Activated T-cell treated with anti-CD3 and anti-CD28 coated beads, Interleukin-2, amount 50 U/mL, for 4 hours (primary cell): ENCODE results near the gene TCF12. TPM values are rescaled to one million over a fixed set of nuclear protein-coding genes. Genes with fewer than 3 reads are reported as not detected.

Experiments used
- ATAC-seq, 2 donors: fragments of 200-7000 bp; cut with Tn5 transposase; one replicate each; pipeline ENCODE4 v1.10.0; 2021
- DNase-seq: peaks from one replicate; pipeline ENCODE4 v3.0.0-alpha.2; 2020
- H3K27me3 Mint-ChIP-seq: one replicate; pipeline ENCODE4 v1.8.0; 2021; ENCODE audit warnings: low read depth, mixed read lengths
- H3K36me3 Mint-ChIP-seq: one replicate; pipeline ENCODE4 v1.8.0; 2022; ENCODE audit warnings: mixed read lengths; ENCODE audit not compliant: insufficient read depth
- H3K4me1 Mint-ChIP-seq: one replicate; pipeline ENCODE4 v1.8.0; 2021; ENCODE audit warnings: low read depth, mixed read lengths
- H3K4me3 Mint-ChIP-seq: one replicate; pipeline ENCODE4 v1.8.0; 2021; ENCODE audit warnings: mild to moderate bottlenecking, moderate library complexity, mixed read lengths
- H3K9me3 Mint-ChIP-seq: one replicate; pipeline ENCODE4 v1.8.0; 2021; ENCODE audit warnings: mixed read lengths
- total RNA-seq, 3 donors: library from RNA; stranded (reverse); gene quantifications; one replicate each; pipeline ENCODE4 v1.2.1, GENCODE V29; 2021

Gene TCF12
- total RNA-seq, 3 donors from 2014 or later = 49.3 to 71.3 (median 63.5) TPM

DNA sequence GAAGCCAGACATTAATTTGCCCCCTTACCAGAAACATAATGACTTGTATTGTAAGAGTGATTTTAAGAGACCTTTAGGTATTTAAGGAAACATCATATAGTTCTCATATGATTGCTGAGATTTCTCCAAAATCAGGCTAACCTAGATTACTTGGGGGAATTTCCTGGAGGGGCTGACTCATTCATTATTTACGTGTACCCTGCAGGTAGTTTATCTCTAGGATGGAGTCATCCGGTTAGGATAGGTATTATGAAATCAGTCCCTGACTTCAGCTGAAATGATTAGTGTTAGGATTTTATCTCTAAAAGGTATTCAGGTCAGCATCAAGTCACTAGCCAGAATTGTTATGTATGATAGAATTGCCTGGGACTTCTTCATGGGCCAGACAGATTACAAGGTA, 97.5 kb downstream of the TCF12 start:
- Mint-ChIP-seq H3K4me3 (no peak overlapping the region), H3K36me3 (peaks cover 6% of the 10 kb centered on the region), H3K4me1 (peaks cover 18% of the 10 kb centered on the region), H3K9me3 (no peaks in the 10 kb centered on the region), H3K27me3 (no peaks in the 10 kb centered on the region)
- no peak for DNase-seq
- no peak for ATAC-seq

DNA sequence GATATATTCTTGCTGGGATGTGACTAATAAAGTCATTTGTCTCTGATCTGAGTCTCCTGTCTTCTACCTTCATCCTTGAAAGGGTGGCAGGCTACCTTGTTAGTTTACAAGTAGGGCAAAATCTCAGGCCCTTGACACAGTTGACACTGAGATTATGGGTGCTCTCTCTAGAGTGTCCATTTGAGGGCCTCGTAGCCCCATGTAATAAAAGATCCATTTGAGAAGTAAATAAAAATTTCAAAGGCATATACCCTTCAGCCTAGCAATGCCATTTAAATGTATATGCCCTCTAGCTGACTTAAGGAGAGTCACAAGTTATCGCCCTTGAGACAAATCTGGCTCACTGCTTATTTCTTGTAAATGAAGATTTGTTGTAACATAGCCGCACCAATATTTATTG, 98.6 kb downstream of the TCF12 start:
- H3K4me3 Mint-ChIP-seq = no peak overlapping the region
- ATAC-seq (no peak), DNase-seq (no peak)
- H3K27me3 Mint-ChIP-seq = no peaks in the 10 kb centered on the region
- H3K4me1 Mint-ChIP-seq = peaks cover 18% of the 10 kb centered on the region
- H3K36me3 Mint-ChIP-seq = peaks cover 6% of the 10 kb centered on the region
- no peaks in the 10 kb centered on the region for H3K9me3 Mint-ChIP-seq

DNA sequence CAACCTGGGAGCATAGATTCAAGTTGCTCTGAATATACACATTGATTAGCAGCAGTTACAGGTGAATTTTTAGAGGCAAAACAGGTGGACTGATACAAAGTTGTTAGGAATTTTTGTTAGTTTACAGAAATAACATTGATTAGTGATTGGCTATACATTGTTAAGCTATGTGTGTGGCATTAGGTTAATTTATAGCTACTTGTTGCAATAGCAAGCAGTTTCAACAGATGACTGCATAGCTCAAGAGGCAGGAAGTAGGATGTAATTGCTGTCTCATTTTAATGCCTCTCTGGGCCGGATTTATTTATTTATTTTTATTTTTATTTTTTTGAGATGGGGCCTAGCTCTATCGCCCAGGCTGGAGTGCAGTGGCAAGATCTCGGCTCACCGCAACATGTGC, 99.7 kb downstream of the TCF12 start:
- Mint-ChIP-seq H3K36me3 (peaks cover 6% of the 10 kb centered on the region), H3K27me3 (no peaks in the 10 kb centered on the region), H3K9me3 (no peaks in the 10 kb centered on the region), H3K4me1 (peaks cover 29% of the 10 kb centered on the region), H3K4me3 (no peak overlapping the region)
- DNase-seq (no peak), ATAC-seq (no peak)

DNA sequence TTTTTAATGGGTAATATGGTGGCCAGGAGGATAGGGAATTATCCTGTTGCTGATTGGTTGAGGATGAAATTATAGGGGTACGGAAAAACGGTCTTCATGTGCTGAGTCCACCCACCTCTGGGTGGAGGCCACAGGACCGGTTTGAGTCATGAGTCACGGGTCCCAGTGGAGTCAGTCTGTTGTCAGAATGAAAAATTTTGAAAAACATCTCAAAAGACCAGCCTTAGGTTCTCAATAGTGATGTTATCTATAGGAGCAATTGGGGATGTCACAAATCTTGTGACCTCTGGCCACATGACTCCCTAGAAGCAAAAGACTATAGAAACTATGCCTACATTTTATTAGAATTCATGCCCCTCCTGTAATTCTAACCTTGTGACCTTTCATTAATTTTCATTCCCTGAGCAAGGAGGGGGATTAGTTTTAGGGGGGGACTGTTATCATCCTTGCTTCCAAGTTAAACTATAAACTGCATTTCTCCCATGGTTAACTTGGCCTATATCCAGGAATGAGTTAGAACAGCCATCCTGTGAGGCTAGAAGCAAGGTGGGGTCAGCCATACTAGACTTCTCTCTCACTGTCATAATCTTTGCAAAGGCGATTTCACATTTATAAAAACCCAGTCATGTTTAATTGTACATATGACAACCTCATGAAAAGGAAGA, 101.2 kb downstream of the TCF12 start:
- peaks cover 34% of the 10 kb centered on the region for H3K4me1 Mint-ChIP-seq
- DNase-seq (no peak), ATAC-seq (no peak)
- peaks cover 2% of the 10 kb centered on the region for H3K36me3 Mint-ChIP-seq
- H3K4me3 Mint-ChIP-seq = no peak overlapping the region
- no peaks in the 10 kb centered on the region for H3K9me3 Mint-ChIP-seq
- no peaks in the 10 kb centered on the region for H3K27me3 Mint-ChIP-seq

DNA sequence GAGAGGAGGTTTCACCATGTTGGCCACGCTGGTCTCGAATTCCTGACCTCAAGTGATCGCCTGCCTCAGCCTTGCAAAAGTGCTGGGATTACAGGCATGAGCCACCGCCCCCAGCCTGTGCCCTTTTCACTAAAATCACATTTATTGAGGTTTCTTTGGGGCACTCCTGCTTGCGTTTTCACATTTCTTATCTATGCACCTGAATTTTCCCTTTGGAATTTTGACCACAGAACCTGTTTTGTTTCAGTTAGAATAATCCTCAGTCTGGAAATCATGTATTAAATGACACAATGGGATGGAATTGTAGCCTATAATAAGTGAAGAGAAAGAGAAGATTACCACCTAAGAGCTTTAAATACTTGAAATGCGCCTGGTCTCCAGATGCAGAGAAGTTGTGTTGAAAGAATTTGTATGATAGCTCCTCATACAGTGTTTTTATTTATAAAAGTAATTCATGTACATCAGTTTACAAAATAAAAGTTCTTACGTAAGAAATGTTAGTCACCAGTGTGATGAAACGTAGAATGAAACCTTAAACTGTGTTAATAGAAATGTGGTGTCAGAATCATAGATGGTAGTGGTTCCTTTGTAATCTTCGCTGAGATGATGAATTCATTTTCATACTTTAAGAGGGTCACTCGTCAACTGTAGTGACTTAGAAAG, 107.0 kb downstream of the TCF12 start:
- Mint-ChIP-seq H3K36me3 (peaks cover 11% of the 10 kb centered on the region), H3K4me1 (peaks cover 31% of the 10 kb centered on the region)
- ATAC-seq = no peak

DNA sequence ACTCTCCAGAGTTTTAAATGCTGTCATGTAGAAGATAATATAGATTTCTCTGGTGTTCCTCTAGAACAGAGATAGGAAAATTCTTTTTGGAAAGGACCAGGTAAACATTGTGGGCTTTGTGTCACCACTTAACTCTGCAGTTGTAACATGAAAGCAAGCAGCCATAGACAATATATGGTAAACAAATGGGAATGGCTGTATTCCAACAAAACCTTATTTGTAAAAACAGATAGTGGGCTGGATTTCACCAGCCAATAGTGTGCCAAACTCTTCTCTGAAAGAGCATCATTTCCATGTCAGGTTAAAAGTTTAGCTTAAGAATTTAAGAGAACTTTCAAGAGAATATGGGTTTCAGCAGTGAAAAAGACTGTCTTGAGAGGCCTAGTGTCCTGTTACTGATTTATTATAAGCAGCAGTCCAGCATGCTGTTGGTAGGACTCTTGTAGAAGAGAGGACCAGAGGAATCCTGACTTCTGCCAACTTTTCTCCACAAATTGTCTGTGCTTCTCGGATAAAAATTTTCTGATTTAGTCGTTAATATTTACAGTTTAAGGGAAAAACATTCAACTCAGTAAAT, 107.7 kb downstream of the TCF12 start:
- DNase-seq (no peak), ATAC-seq (no peak)
- Mint-ChIP-seq H3K9me3 (peaks cover 3% of the 10 kb centered on the region), H3K4me1 (peaks cover 29% of the 10 kb centered on the region), H3K27me3 (no peaks in the 10 kb centered on the region), H3K4me3 (no peak overlapping the region), H3K36me3 (peaks cover 11% of the 10 kb centered on the region)

More for the DNA sequence above, 107.0 kb downstream of the TCF12 start:
- Mint-ChIP-seq H3K4me3 (no peak overlapping the region), H3K27me3 (no peaks in the 10 kb centered on the region), H3K9me3 (peaks cover 3% of the 10 kb centered on the region)
- DNase-seq = no peak

DNA sequence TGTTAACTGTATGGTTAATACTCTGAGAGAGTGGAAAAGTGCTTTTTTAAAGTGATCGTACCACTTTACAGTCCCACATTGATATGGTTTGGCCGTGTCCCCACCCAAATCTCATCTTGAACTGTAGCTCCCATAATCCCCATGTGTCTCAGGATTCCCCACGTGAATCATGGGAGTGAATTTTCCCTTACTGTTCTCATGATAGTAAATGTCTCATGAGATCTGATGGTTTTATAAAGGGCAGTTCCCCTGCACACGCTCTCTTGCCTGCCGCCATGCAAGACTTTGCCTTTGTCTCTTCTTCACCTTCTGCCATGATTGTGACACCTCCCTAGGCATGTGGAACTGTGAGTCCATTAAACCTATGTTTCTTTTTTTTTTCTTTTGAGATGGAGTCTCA, 109.2 kb downstream of the TCF12 start:
- Mint-ChIP-seq H3K27me3 (no peaks in the 10 kb centered on the region), H3K9me3 (peaks cover 3% of the 10 kb centered on the region), H3K4me3 (no peak overlapping the region), H3K4me1 (peaks cover 29% of the 10 kb centered on the region), H3K36me3 (peaks cover 11% of the 10 kb centered on the region)
- DNase-seq = no peak
- no peak for ATAC-seq

DNA sequence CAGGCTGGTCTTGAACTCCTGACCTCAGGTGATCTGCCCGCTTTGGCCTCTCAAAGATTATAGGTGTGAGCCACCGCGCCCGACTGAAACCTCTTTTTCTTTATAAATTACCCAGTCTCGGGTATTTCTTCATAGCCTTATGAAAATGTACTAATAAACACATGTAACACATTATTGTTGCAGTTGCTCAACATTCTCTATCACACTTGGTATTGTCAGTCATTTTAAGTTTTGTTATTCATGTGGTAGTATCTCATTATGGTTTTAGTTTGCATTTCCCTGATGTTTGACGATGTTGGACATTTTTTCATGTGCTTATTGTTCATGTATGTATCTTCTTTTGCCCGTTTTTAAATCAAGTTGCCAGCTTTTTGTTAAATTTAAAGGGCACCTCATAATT, 109.7 kb downstream of the TCF12 start:
- ATAC-seq (no peak), DNase-seq (no peak)
- peaks cover 26% of the 10 kb centered on the region for H3K4me1 Mint-ChIP-seq
- H3K27me3 Mint-ChIP-seq = no peaks in the 10 kb centered on the region
- H3K9me3 Mint-ChIP-seq = peaks cover 3% of the 10 kb centered on the region
- H3K4me3 Mint-ChIP-seq = no peak overlapping the region
- peaks cover 12% of the 10 kb centered on the region for H3K36me3 Mint-ChIP-seq

DNA sequence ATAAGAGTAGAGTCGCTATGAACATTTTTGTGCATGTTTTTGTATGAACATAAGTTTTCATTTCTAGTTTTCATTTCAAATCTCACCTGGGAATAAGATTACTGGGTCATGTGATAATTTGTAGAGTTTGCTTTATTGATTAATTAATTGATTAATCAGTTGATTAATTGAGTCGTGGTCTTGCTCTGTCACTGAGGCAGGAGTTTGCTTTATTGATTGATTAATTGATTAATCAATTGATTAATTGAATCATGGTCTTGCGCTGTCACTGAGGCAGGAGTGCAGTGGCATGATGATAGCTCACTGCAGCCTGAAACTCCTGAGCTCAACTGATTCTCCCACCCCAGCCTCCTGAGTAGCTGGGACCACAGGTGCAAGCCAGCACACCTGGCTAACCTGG, 111.6 kb downstream of the TCF12 start:
- no peaks in the 10 kb centered on the region for H3K27me3 Mint-ChIP-seq
- peaks cover 22% of the 10 kb centered on the region for H3K4me1 Mint-ChIP-seq
- H3K4me3 Mint-ChIP-seq = no peak overlapping the region
- peaks cover 3% of the 10 kb centered on the region for H3K9me3 Mint-ChIP-seq
- H3K36me3 Mint-ChIP-seq = peaks cover 12% of the 10 kb centered on the region
- DNase-seq = no peak
- no peak for ATAC-seq

DNA sequence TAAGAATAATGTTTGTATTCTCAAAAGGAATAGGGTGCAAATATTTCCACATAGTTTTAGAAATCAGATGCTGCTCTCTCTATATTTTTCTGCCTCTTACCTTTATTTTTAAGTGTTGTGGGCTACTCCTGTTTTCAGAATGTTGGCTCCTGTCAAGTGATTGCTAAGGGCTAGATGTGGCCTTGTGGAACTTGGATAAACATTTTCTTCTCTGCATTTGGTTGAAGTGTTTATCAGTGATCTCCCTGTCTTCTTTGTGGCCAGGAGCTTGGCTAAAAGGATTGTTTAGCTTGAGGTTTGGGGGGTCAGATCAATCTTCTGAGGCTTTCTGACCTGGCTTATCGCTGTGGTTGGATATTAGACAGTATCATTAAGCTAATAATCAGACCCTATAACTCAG, 112.6 kb downstream of the TCF12 start:
- Mint-ChIP-seq H3K27me3 (no peaks in the 10 kb centered on the region), H3K9me3 (peaks cover 3% of the 10 kb centered on the region), H3K4me1 (peaks cover 27% of the 10 kb centered on the region), H3K4me3 (no peak overlapping the region), H3K36me3 (peaks cover 11% of the 10 kb centered on the region)
- ATAC-seq (no peak), DNase-seq (no peak)

DNA sequence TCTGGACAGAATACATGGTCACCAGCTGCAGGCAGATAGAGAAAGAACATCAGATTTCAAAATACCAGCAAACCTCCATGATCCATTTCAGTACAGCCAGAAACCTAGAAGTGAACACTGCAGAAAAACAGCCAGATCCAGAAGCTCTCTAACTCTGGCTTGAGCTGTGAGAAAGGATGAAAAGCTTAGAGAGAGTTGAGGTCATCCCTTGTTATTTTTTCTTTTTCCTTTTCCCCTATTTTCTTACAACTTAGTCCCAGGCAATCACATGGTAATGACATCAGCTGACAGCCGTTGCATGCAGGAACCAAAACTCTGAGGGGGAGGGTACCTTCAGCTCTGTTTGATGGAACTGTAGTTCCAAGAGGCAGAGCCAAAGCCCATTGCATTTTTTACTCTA, 113.2 kb downstream of the TCF12 start:
- no peak for ATAC-seq
- DNase-seq = no peak

DNA sequence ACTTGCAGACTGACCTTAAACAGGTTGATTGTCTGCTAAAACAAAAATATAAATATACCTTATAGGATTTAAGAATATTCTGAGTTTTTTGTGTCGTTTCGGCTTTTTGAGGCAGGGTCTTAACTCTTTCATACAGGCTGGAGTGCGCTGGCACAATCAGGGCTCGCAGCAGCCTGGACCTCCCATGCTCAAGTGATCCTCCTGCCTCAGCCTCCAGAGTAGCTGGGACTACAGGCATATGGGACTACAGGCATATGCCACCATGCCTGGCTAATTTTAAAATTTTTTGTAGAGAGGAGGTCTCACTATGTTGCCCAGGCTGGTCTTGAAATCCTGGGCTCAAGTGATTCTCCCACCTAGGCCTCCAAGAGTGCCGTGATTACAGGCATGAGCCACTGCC, 113.9 kb downstream of the TCF12 start:
- Mint-ChIP-seq H3K9me3 (peaks cover 3% of the 10 kb centered on the region), H3K4me1 (peaks cover 38% of the 10 kb centered on the region), H3K27me3 (no peaks in the 10 kb centered on the region), H3K4me3 (no peak overlapping the region), H3K36me3 (peaks cover 11% of the 10 kb centered on the region)
- ATAC-seq (no peak), DNase-seq (no peak)

More for the DNA sequence above, 113.2 kb downstream of the TCF12 start:
- Mint-ChIP-seq H3K9me3 (peaks cover 3% of the 10 kb centered on the region), H3K4me3 (no peak overlapping the region), H3K27me3 (no peaks in the 10 kb centered on the region), H3K36me3 (peaks cover 11% of the 10 kb centered on the region), H3K4me1 (peaks cover 31% of the 10 kb centered on the region)

DNA sequence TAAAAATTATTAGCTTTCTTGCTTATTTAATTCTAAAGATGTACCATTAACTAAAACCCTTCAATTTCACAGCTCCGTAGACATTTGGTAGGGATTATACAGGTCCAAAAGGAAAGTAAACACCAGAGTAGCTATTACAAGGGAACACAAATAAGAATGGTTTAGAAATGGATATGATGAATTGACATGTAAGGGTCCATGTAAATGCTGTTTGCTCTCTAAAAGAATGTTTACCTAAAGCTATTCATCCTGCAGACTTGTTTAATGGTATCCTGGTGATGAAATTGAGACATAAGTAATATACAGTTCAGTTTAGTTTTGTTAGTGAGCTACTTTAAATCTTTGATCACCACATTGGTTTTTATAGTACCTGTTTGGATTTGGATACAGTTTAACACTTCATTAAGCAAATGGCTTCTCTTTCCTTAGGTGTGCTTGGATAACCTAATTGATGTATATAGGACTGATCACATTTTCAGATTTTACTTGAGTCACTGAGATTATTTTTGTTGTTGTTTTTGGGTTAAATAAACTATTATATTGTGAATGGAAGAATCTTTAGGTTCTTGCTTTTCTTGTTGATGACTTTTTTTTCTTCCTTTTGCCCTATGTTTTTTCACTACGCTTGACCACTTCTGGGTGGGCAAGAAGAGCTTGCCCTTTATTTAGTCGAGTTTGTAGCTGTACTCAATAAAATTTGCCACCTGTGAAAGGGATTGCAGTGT, 115.4 kb downstream of the TCF12 start:
- DNase-seq = no peak
- Mint-ChIP-seq H3K36me3 (peaks cover 4% of the 10 kb centered on the region), H3K4me1 (peaks cover 51% of the 10 kb centered on the region), H3K27me3 (no peaks in the 10 kb centered on the region), H3K9me3 (no peaks in the 10 kb centered on the region), H3K4me3 (no peak overlapping the region)
- ATAC-seq = no peak

DNA sequence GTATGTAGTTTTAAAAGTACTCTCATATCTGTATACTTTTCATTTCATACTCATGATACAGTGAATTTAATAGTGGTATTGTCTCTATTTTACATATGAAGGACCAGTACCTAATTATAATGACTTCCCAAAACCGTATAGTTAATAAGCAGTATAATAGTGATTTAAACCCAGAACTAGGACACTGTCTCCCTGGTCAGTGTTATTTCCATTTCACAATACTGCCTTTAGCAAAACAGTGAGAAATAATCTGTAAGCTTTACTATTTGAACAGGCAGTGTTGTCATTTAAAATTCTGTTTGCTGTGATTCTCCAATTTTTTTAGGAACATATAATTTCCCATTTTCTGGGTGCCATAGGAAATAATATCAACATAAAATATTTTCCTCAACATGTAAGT, 116.2 kb downstream of the TCF12 start:
- no peaks in the 10 kb centered on the region for H3K27me3 Mint-ChIP-seq
- H3K9me3 Mint-ChIP-seq = no peaks in the 10 kb centered on the region
- peaks cover 53% of the 10 kb centered on the region for H3K4me1 Mint-ChIP-seq
- peaks cover 3% of the 10 kb centered on the region for H3K36me3 Mint-ChIP-seq
- DNase-seq (no peak), ATAC-seq (no peak)
- H3K4me3 Mint-ChIP-seq = no peak overlapping the region
